ENCODE data around the gene GAB2.

DNA sequence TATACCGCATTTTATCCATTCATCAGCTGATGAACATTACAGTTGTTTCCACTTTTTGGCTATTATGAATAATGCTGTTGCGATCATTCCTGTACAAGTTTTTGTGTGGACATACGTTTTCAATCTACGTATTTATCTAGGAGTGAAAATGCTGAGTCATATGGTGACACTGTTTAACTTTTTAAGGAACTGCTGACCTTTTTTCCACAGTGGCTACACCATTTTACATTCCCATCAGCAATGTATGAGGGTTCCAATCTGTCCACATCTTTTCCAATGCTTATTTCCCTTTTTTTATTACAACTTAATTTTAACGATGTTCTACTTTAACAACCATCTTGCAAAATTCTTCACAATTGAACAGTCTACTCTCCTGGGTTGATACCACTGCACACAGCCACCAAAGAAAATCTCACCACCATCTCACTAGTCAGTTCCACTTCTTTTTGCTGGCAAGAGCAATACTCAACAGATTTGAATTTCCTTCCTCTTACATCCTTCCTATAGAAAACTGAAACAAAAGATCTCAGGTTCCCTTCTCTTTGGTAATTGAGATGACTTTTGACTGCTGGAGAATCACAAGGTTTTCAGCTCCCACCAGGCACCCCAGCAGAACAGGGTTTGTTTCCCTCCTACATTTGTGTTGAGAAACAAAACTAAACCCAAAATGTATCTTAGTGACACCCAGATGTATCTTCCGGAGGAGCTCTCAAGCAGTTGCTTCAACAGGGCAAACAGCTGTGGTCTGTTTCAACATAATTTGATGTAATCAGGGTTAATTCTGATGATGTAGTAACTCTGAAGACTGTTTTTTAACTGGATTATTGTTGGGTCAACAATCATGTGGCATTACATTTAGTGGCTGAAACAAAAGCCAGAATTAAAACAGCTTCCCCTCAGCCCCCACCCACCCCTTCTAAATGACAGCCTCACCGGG, 7.0 kb upstream of the GAB2 start:
- no peak for TF ChIP-seq EZH2 (IDR thresholded peaks at IDR 0.05; ENCODE audit: borderline replicate concordance, low read depth, low read length, severe bottlenecking)
- TF ChIP-seq, protein P1, sequence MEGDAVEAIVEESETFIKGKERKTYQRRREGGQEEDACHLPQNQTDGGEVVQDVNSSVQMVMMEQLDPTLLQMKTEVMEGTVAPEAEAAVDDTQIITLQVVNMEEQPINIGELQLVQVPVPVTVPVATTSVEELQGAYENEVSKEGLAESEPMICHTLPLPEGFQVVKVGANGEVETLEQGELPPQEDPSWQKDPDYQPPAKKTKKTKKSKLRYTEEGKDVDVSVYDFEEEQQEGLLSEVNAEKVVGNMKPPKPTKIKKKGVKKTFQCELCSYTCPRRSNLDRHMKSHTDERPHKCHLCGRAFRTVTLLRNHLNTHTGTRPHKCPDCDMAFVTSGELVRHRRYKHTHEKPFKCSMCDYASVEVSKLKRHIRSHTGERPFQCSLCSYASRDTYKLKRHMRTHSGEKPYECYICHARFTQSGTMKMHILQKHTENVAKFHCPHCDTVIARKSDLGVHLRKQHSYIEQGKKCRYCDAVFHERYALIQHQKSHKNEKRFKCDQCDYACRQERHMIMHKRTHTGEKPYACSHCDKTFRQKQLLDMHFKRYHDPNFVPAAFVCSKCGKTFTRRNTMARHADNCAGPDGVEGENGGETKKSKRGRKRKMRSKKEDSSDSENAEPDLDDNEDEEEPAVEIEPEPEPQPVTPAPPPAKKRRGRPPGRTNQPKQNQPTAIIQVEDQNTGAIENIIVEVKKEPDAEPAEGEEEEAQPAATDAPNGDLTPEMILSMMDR (IDR thresholded peaks at IDR 0.05; ENCODE audit: borderline replicate concordance, extremely low read depth, low read length, poor library complexity, severe bottlenecking), result no peak

Measured in DND-41 (cell line).